Naive thymus-derived CD4-positive, alpha-beta T cell (primary cell): ENCODE measurements around the gene SNORC. TPM values are rescaled to one million over a fixed set of nuclear protein-coding genes. Genes with fewer than 3 reads are reported as not detected.

Source experiments
- ATAC-seq: fragments of 150-1000 bp; cut with Tn5 transposase; 2 replicates; pipeline ENCODE4 v1.10.0; 2021; ENCODE audit warnings: mild to moderate bottlenecking, moderate library complexity
- CTCF ChIA-PET: fragments of 350-600 bp; sonication (Branson Sonifier 250); formaldehyde crosslinking; loops from one replicate; lab custom pipeline; 2021; ENCODE audit warnings: antibody characterized with exemption; lab: Charles Lee
- POLR2A ChIA-PET: fragments of 350-600 bp; sonication (Branson Sonifier 250); formaldehyde crosslinking; loops from one replicate; lab custom pipeline; 2021; ENCODE audit warnings: antibody characterized with exemption, inconsistent platforms; lab: Charles Lee
- DNase-seq, 9 donors: peaks; one replicate each; pipeline versions ENCODE4 v3.0.0 to v3.0.0-alpha.2; 2020 to 2022; ENCODE audit warnings: mixed read lengths in 1 of 9
- H3K27ac ChIP-seq: one replicate; pipeline ENCODE4 v1.7.0; 2013; ENCODE audit warnings: mild to moderate bottlenecking, low read depth, low read length, moderate library complexity
- H3K27me3 ChIP-seq, 2 donors: one replicate each; pipeline ENCODE4 v1.7.0; 2013; ENCODE audit warnings: low read length in 2 of 2, mild to moderate bottlenecking in 2 of 2, moderate library complexity in 2 of 2; ENCODE audit not compliant: control insufficient read depth in 2 of 2, insufficient read depth in 2 of 2
- H3K36me3 ChIP-seq, 3 experiments: 1 replicate in 2 of 3; 2 replicates in 1 of 3; pipeline ENCODE4 v1.7.0; 2013; ENCODE audit warnings: low read length in 3 of 3, mild to moderate bottlenecking in 3 of 3, moderate library complexity in 1 of 3; ENCODE audit not compliant: insufficient read depth in 3 of 3, control insufficient read depth in 2 of 3
- H3K4me1 ChIP-seq, 2 donors: one replicate each; pipeline ENCODE4 v1.7.0; 2013; ENCODE audit warnings: low read length in 2 of 2, mild to moderate bottlenecking in 2 of 2, moderate library complexity in 1 of 2; ENCODE audit not compliant: control insufficient read depth in 2 of 2, insufficient read depth in 2 of 2
- H3K4me3 ChIP-seq: 2 replicates; pipeline ENCODE4 v1.7.0; 2013; ENCODE audit warnings: mild to moderate bottlenecking, low read length
- H3K9me3 ChIP-seq, 3 experiments: 1 replicate in 2 of 3; 2 replicates in 1 of 3; pipeline ENCODE4 v1.7.0; 2013; ENCODE audit warnings: low read length in 3 of 3; ENCODE audit not compliant: control insufficient read depth in 2 of 3
- H3K27ac Mint-ChIP-seq, 9 donors: one replicate each; pipeline ENCODE4 v1.8.0; 2020 to 2022; ENCODE audit warnings: mixed read lengths in 9 of 9, mild to moderate bottlenecking in 8 of 9, moderate library complexity in 5 of 9, inconsistent platforms in 2 of 9
- H3K27me3 Mint-ChIP-seq, 5 donors: one replicate each; pipeline ENCODE4 v1.8.0; 2021 to 2022; ENCODE audit warnings: mixed read lengths in 5 of 5, mild to moderate bottlenecking in 1 of 5
- H3K36me3 Mint-ChIP-seq, 5 donors: one replicate each; pipeline ENCODE4 v1.8.0; 2020 to 2022; ENCODE audit warnings: mixed read lengths in 5 of 5, mild to moderate bottlenecking in 3 of 5, inconsistent platforms in 1 of 5
- H3K4me1 Mint-ChIP-seq, 7 donors: one replicate each; pipeline ENCODE4 v1.8.0; 2020 to 2022; ENCODE audit warnings: mixed read lengths in 7 of 7, mild to moderate bottlenecking in 3 of 7, inconsistent platforms in 1 of 7
- H3K4me3 Mint-ChIP-seq, 10 donors: one replicate each; pipeline ENCODE4 v1.8.0; 2020 to 2022; ENCODE audit warnings: mild to moderate bottlenecking in 10 of 10, mixed read lengths in 10 of 10, moderate library complexity in 6 of 10, inconsistent platforms in 2 of 10
- H3K9me3 Mint-ChIP-seq, 11 donors: one replicate each; pipeline ENCODE4 v1.8.0; 2020 to 2022; ENCODE audit warnings: mixed read lengths in 11 of 11, mild to moderate bottlenecking in 4 of 11, inconsistent platforms in 1 of 11, moderate library complexity in 1 of 11
- intact Hi-C, 2 donors: fragments of 100-400 bp; cut with micrococcal nuclease; formaldehyde crosslinking; loops; one replicate each; pipeline ENCODE4 v1.15.1; 2023
- polyA plus RNA-seq, 2 donors: library from polyadenylated mRNA; unstranded; fragments of 300-500 nt; fragmentation: Illumina TruSeq; gene quantifications; one replicate each; pipeline ENCODE4 v1.2.3, GENCODE V29; 2021
- total RNA-seq, 6 experiments: library from RNA in 5 of 6; stranded (reverse) in 5 of 6; gene quantifications; 1 replicate in 5 of 6; 2 replicates in 1 of 6; pipeline ENCODE4 v1.2.3 and lab custom pipeline; 2021 to 2026

Gene SNORC
- total and polyA plus RNA-seq, 7 experiments from 2014 or later: 1.2 to 3.6 (median 1.6) TPM; not detected in 2

DNA sequence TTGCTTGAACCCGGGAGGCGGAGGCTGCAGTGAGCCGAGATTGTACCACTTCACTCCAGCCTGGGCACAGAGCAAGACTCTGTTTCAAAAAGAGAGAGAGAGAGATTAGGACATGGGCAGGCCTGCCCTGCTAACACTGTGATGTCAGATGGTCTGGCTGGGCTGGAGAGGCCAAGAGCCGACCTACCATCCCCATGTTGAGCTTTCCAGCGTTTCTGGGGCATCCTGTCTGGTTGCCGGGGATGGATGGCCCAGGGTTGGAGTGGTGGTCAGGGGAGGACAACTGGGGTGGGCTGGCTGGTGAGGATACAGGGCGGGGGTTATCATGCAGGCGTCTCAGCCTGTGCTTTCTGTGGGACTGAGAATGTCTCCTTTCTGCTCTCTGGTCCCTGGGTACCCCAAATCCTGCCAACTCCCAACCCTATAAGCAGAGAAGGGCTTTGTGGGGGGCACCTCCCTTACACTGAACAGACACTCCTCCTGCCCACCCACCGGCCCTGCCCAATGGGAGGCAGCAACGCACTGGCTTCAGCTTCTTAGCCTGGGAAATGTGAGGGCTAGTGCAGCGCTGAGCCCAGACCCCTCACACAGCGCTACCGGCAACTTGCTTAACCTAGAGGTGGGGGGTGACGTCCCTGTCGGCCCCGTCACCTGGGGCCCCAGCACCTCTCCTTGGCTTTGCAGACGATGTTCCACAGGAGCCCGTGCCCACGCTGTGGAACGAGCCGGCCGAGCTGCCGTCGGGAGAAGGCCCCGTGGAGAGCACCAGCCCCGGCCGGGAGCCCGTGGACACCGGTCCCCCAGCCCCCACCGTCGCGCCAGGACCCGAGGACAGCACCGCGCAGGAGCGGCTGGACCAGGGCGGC is 5.4 kb downstream of the SNORC start:
- Histone ChIP-seq H3K27me3 (no peaks in the 10 kb centered on the region), H3K9me3 (no peaks in the 10 kb centered on the region), H3K4me3 (no peak overlapping the region), H3K36me3 (no peaks in the 10 kb centered on the region), H3K27ac (no peak overlapping the region), H3K4me1 (no peaks in the 10 kb centered on the region)
- CTCF ChIA-PET: no interaction called here
- intact Hi-C loops: no loop called here
- POLR2A ChIA-PET: interaction anchor here (1.2 kb wide), 1 partner anchor 10 kb away, joined by 3 read pairs; no protein-coding TSS in a partner anchor
- H3K36me3 Mint-ChIP-seq: no peaks in the 10 kb centered on the region
- no peak overlapping the region for H3K27ac Mint-ChIP-seq
- peak overlapping the region in 9 of 10 donors; percentile 5 to 76 (median 62) for H3K4me3 Mint-ChIP-seq
- peaks cover 0 to 8% (median 5%) of the 10 kb centered on the region in 7 donors for H3K4me1 Mint-ChIP-seq
- H3K9me3 Mint-ChIP-seq: no peaks in the 10 kb centered on the region
- DNase-seq (no peak), ATAC-seq (no peak)
- peaks cover 8 to 26% (median 16%) of the 10 kb centered on the region in 5 donors for H3K27me3 Mint-ChIP-seq

- ChIA-PET CTCF (no interaction called here), POLR2A (no interaction called here)
- H3K9me3 ChIP-seq: no peaks in the 10 kb centered on the region
- H3K36me3 ChIP-seq: no peaks in the 10 kb centered on the region
- Mint-ChIP-seq H3K4me1 (peaks cover 0 to 8% (median 5%) of the 10 kb centered on the region in 7 donors), H3K4me3 (peak overlapping the region in 6 of 10 donors; percentile 33 to 76 (median 54)), H3K36me3 (no peaks in the 10 kb centered on the region), H3K9me3 (no peaks in the 10 kb centered on the region), H3K27ac (no peak overlapping the region), H3K27me3 (peaks cover 8 to 26% (median 16%) of the 10 kb centered on the region in 5 donors)
- peak in 4 of 9 donors; percentile 7 to 65 (median 11) for DNase-seq
- no peak overlapping the region for H3K27ac ChIP-seq
- peak; percentile 53 for ATAC-seq
- no peaks in the 10 kb centered on the region for H3K27me3 ChIP-seq
- H3K4me3 ChIP-seq: no peak overlapping the region
- intact Hi-C loops: no loop called here
- no peaks in the 10 kb centered on the region for H3K4me1 ChIP-seq
Measured at GRCh38 chr2:232876161-232876977, 6.3 kb downstream of the SNORC start.

DNA sequence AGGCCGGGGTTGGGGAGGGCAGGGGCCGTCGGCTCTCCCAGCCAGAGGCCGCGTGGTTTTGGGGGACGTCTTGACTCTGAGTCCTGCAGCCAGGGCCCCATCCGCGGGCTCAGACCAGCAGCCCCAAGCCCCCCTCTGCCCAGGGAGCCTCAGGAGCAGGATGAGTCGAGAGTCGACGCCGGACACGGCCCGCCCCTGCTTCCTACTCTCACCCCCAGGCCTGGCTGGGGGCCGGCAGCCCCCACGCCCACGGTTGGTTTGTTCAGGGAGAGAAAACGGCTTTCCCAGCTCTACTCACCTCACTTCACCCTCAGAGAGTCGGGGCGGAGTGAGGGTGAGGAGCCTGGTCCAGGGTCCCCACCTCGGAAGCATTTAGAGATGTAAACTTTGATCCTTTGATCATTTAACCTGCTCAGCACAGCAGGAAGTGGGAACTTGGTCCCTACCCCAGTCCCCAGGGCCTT is 6.9 kb downstream of the SNORC start:
- ChIA-PET CTCF (no interaction called here), POLR2A (no interaction called here)
- no peaks in the 10 kb centered on the region for H3K36me3 ChIP-seq
- Mint-ChIP-seq H3K27me3 (peaks cover 8 to 26% (median 16%) of the 10 kb centered on the region in 5 donors), H3K4me1 (peaks cover 0 to 8% (median 5%) of the 10 kb centered on the region in 7 donors), H3K27ac (no peak overlapping the region), H3K36me3 (no peaks in the 10 kb centered on the region), H3K9me3 (no peaks in the 10 kb centered on the region), H3K4me3 (peak overlapping the region in 7 of 10 donors; percentile 34 to 76 (median 65))
- no peak overlapping the region for H3K4me3 ChIP-seq
- H3K27me3 ChIP-seq: no peaks in the 10 kb centered on the region
- H3K4me1 ChIP-seq: no peaks in the 10 kb centered on the region
- no peaks in the 10 kb centered on the region for H3K9me3 ChIP-seq
- no peak for DNase-seq
- intact Hi-C loops: no loop called here
- ATAC-seq: no peak
- H3K27ac ChIP-seq: no peak overlapping the region

GRCh38 chr2:232877940-232878511 is 8.0 kb downstream of the SNORC start:
- Histone ChIP-seq H3K9me3 (no peaks in the 10 kb centered on the region), H3K36me3 (no peaks in the 10 kb centered on the region), H3K27me3 (no peaks in the 10 kb centered on the region), H3K27ac (no peak overlapping the region), H3K4me3 (no peak overlapping the region), H3K4me1 (no peaks in the 10 kb centered on the region)
- H3K4me3 Mint-ChIP-seq: peak overlapping the region in 6 of 10 donors; percentile 25 to 76 (median 44)
- intact Hi-C loops: no loop called here
- ChIA-PET CTCF (no interaction called here), POLR2A (no interaction called here)
- peaks cover 0 to 8% (median 5%) of the 10 kb centered on the region in 7 donors for H3K4me1 Mint-ChIP-seq
- no peak overlapping the region for H3K27ac Mint-ChIP-seq
- H3K36me3 Mint-ChIP-seq: no peaks in the 10 kb centered on the region
- ATAC-seq (no peak), DNase-seq (no peak)
- peaks cover 8 to 26% (median 16%) of the 10 kb centered on the region in 5 donors for H3K27me3 Mint-ChIP-seq
- H3K9me3 Mint-ChIP-seq: peaks cover 0 to 1% (median 0%) of the 10 kb centered on the region in 11 donors

DNA sequence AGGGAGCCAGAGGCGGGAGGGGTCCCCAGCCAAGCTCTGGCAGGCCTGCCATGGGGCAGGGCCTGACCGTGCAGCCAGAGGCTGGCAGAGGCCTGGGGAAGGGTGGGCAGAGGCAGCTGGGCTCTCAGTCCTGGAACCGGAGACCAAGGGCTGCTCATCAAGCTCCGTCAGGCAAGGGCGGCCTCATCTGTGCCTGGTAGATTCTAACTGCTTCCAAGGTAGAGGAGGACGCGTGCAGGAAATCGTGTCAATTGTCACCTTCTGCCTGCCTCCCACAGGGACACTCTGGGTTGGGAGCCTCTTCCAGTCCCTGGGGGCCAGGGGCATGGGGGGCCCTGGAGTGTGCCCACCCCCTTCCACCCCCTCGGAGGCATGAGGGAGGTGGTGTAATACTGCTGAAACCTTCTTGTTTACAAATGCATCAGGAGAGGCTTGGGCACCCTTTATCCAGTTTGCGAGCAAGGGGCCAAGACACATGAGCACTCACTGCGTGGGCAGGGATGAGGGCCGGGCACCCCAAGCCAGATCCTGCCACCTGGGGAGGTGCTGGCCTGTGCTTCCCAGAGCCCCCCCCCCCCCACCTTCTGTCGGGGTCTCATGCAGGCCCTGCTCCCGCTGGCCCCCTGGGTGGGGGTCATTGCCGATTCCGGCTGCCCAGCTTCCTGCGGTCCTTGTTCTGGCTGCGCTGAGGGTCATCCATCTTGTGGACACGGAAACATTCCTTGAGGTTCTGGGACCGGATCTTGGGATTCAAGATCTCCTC is 9.0 kb downstream of the SNORC start:
- no peaks in the 10 kb centered on the region for H3K36me3 Mint-ChIP-seq
- intact Hi-C loops: no loop called here
- Histone ChIP-seq H3K36me3 (no peaks in the 10 kb centered on the region), H3K27ac (no peak overlapping the region), H3K27me3 (no peaks in the 10 kb centered on the region), H3K9me3 (no peaks in the 10 kb centered on the region), H3K4me3 (no peak overlapping the region), H3K4me1 (no peaks in the 10 kb centered on the region)
- no peak overlapping the region for H3K27ac Mint-ChIP-seq
- CTCF ChIA-PET: no interaction called here
- POLR2A ChIA-PET: no interaction called here
- H3K4me3 Mint-ChIP-seq: no peak overlapping the region
- peaks cover 0 to 1% (median 0%) of the 10 kb centered on the region in 11 donors for H3K9me3 Mint-ChIP-seq
- peaks cover 0 to 8% (median 5%) of the 10 kb centered on the region in 7 donors for H3K4me1 Mint-ChIP-seq
- peaks cover 8 to 24% (median 15%) of the 10 kb centered on the region in 5 donors for H3K27me3 Mint-ChIP-seq
- DNase-seq (no peak), ATAC-seq (no peak)
